HepG2 (cell line): ENCODE measurements around the gene SAMD13. TPM values are rescaled to one million over a fixed set of nuclear protein-coding genes. Genes with fewer than 3 reads are reported as not detected.

ENCODE experiments used
- FOXO4 ChIP-seq: sonication (generic); formaldehyde crosslinking; conservative IDR thresholded peaks from 2 replicates; pipeline ENCODE4 v1.8.1; 2023; ENCODE audit warnings: missing genetic modification reagents
- ZNF530 ChIP-seq: sonication (generic); formaldehyde crosslinking; IDR thresholded peaks from 2 replicates; pipeline ENCODE4 v1.5.0; 2020; ENCODE audit warnings: low read depth, mild to moderate bottlenecking, missing genetic modification reagents
- ZNF547 ChIP-seq: sonication (generic); formaldehyde crosslinking; IDR thresholded peaks from 2 replicates; pipeline ENCODE4 v1.5.1; 2020; ENCODE audit warnings: mild to moderate bottlenecking, missing genetic modification reagents
- ZNF775 ChIP-seq: sonication (generic); formaldehyde crosslinking; IDR thresholded peaks from 2 replicates; pipeline ENCODE4 v1.4.0; 2020; ENCODE audit warnings: missing genetic modification reagents, mild to moderate bottlenecking, moderate library complexity, borderline replicate concordance
- polyA plus RNA-seq, 8 experiments: library from polyadenylated mRNA; depleted of rRNA in 3 of 8; stranded (reverse) in 7 of 8; unstranded in 1 of 8; fragments of >200 nt; fragmentation: Illumina TruSeq in 4 of 8; extraction: Trizol in 4 of 8; gene quantifications; 2 replicates each; pipeline versions ENCODE4 v1.2.1 to v1.2.3, GENCODE V29; 2011 to 2016; ENCODE audit warnings: low read depth in 4 of 8, missing spikeins in 1 of 8, mixed read lengths in 1 of 8; ENCODE audit not compliant: insufficient read depth in 1 of 8
- total RNA-seq, 5 experiments: library from RNA; depleted of rRNA; stranded (reverse); fragments of >200 nt; fragmentation: Illumina TruSeq; extraction: Trizol; gene quantifications; 2 replicates each; pipeline ENCODE4 v1.2.3, GENCODE V29; 2016; ENCODE audit warnings: low read depth in 1 of 5
- TF ChIP-seq, protein P1 (sequence below): sonication (generic); formaldehyde crosslinking; IDR thresholded peaks from 2 replicates; pipeline ENCODE4 v1.4.0; 2020; ENCODE audit warnings: mild to moderate bottlenecking, missing genetic modification reagents
- TF ChIP-seq, protein P2 (sequence below): sonication (generic); formaldehyde crosslinking; IDR thresholded peaks from 2 replicates; pipeline ENCODE4 v1.4.0; 2020; ENCODE audit warnings: mild to moderate bottlenecking, low read depth, missing genetic modification reagents
- TF ChIP-seq, protein P3 (sequence below): sonication (generic); formaldehyde crosslinking; IDR thresholded peaks from 2 replicates; pipeline ENCODE4 v1.4.0; 2020; ENCODE audit warnings: missing genetic modification reagents

SAMD13 gene
- total and polyA plus RNA-seq, 2 of the 13 experiments (the other 11 are each of a cell fraction or from before 2014, with no cell fraction given), result 0.09 to 0.18 TPM

- no peak for TF ChIP-seq ZNF530
- TF ChIP-seq FOXO4 (CRISPR knock-in tag), result no peak
- TF ChIP-seq, protein P1, sequence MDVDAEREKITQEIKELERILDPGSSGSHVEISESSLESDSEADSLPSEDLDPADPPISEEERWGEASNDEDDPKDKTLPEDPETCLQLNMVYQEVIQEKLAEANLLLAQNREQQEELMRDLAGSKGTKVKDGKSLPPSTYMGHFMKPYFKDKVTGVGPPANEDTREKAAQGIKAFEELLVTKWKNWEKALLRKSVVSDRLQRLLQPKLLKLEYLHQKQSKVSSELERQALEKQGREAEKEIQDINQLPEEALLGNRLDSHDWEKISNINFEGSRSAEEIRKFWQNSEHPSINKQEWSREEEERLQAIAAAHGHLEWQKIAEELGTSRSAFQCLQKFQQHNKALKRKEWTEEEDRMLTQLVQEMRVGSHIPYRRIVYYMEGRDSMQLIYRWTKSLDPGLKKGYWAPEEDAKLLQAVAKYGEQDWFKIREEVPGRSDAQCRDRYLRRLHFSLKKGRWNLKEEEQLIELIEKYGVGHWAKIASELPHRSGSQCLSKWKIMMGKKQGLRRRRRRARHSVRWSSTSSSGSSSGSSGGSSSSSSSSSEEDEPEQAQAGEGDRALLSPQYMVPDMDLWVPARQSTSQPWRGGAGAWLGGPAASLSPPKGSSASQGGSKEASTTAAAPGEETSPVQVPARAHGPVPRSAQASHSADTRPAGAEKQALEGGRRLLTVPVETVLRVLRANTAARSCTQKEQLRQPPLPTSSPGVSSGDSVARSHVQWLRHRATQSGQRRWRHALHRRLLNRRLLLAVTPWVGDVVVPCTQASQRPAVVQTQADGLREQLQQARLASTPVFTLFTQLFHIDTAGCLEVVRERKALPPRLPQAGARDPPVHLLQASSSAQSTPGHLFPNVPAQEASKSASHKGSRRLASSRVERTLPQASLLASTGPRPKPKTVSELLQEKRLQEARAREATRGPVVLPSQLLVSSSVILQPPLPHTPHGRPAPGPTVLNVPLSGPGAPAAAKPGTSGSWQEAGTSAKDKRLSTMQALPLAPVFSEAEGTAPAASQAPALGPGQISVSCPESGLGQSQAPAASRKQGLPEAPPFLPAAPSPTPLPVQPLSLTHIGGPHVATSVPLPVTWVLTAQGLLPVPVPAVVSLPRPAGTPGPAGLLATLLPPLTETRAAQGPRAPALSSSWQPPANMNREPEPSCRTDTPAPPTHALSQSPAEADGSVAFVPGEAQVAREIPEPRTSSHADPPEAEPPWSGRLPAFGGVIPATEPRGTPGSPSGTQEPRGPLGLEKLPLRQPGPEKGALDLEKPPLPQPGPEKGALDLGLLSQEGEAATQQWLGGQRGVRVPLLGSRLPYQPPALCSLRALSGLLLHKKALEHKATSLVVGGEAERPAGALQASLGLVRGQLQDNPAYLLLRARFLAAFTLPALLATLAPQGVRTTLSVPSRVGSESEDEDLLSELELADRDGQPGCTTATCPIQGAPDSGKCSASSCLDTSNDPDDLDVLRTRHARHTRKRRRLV (CRISPR knock-in tag), result no peak
- no peak for TF ChIP-seq ZNF775 (CRISPR knock-in tag)
- TF ChIP-seq, protein P2, sequence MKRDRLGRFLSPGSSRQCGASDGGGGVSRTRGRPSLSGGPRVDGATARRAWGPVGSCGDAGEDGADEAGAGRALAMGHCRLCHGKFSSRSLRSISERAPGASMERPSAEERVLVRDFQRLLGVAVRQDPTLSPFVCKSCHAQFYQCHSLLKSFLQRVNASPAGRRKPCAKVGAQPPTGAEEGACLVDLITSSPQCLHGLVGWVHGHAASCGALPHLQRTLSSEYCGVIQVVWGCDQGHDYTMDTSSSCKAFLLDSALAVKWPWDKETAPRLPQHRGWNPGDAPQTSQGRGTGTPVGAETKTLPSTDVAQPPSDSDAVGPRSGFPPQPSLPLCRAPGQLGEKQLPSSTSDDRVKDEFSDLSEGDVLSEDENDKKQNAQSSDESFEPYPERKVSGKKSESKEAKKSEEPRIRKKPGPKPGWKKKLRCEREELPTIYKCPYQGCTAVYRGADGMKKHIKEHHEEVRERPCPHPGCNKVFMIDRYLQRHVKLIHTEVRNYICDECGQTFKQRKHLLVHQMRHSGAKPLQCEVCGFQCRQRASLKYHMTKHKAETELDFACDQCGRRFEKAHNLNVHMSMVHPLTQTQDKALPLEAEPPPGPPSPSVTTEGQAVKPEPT (CRISPR knock-in tag), result no peak
- TF ChIP-seq, protein P3, sequence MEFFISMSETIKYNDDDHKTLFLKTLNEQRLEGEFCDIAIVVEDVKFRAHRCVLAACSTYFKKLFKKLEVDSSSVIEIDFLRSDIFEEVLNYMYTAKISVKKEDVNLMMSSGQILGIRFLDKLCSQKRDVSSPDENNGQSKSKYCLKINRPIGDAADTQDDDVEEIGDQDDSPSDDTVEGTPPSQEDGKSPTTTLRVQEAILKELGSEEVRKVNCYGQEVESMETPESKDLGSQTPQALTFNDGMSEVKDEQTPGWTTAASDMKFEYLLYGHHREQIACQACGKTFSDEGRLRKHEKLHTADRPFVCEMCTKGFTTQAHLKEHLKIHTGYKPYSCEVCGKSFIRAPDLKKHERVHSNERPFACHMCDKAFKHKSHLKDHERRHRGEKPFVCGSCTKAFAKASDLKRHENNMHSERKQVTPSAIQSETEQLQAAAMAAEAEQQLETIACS (CRISPR knock-in tag), result no peak
- no peak for TF ChIP-seq ZNF547 (CRISPR knock-in tag)
- TF ChIP-seq, all 625 proteins: peak for 0
Measured at GRCh38 chr1:84382127-84382526, 80.6 kb downstream of the SAMD13 start (continued).
